GM12878 (cell line): Measurements from ENCODE around the gene CTNNA2. TPM values are rescaled to one million over a fixed set of nuclear protein-coding genes. Genes with fewer than 3 reads are reported as not detected.

Experiments
- ATAC-seq: fragments of 200-7000 bp; cut with Tn5 transposase; 3 replicates; pipeline ENCODE4 v1.9.1; 2020; ENCODE audit warnings: mild to moderate bottlenecking, moderate library complexity
- BruUV-seq: library from RNA; stranded (reverse); fragments of 400-500 nt; replicated peaks from 2 replicates; lab custom pipeline; 2021; lab: Mats Ljungman, UMichigan
- CTCF ChIA-PET: fragments of 300-600 bp; sonication (Branson Sonifier 250); formaldehyde crosslinking; extraction: SDS; loops from one replicate; lab custom pipeline; 2021; ENCODE audit warnings: inconsistent platforms; lab: Yijun Ruan, JAX
- POLR2A ChIA-PET: fragments of 350-600 bp; formaldehyde crosslinking; extraction: SDS; loops from one replicate; lab custom pipeline; 2021; ENCODE audit warnings: inconsistent platforms; lab: Charles Lee
- RAD21 ChIA-PET: fragments of 300-600 bp; sonication (Branson Sonifier 250); formaldehyde crosslinking; loops from one replicate; lab custom pipeline; 2023; ENCODE audit warnings: antibody characterized with exemption; ENCODE audit not compliant: unreplicated experiment; lab: Charles Lee
- SMC1A ChIA-PET: fragments of 300-600 bp; sonication (Branson Sonifier 250); formaldehyde crosslinking; loops from one replicate; lab custom pipeline; 2023; ENCODE audit not compliant: unreplicated experiment, uncharacterized antibody; lab: Charles Lee
- DNase-seq: peaks from one replicate; pipeline ENCODE4 v3.0.0-alpha.2; 2011; ENCODE audit warnings: low read depth, low spot score
- FAIRE-seq: peaks from 3 replicates; lab custom pipeline; 2011; peaks lifted over from hg19 to GRCh38; lab: Jason Lieb, UNC
- H2AFZ ChIP-seq: 2 replicates; pipeline ENCODE4 v1.6.0; 2011; ENCODE audit warnings: low read depth, low read length, control low read depth; ENCODE audit not compliant: control insufficient read depth
- H3K27ac ChIP-seq: 2 replicates; pipeline ENCODE4 v1.5.1; 2011; ENCODE audit warnings: control low read depth; ENCODE audit not compliant: control insufficient read depth, insufficient read depth
- H3K27me3 ChIP-seq, 2 experiments: replicated peaks in 1 of 2; 2 replicates each; pipeline versions ENCODE4 v1.6.0 to v1.6.1; 2011; ENCODE audit warnings: low read length in 1 of 2; ENCODE audit not compliant: control insufficient read depth in 2 of 2, insufficient read depth in 2 of 2
- H3K36me3 ChIP-seq, 2 experiments: 2 replicates each; pipeline ENCODE4 v1.5.1; 2011; ENCODE audit warnings: low read length in 1 of 2; ENCODE audit not compliant: control insufficient read depth in 2 of 2, insufficient read depth in 2 of 2
- H3K4me1 ChIP-seq: 2 replicates; pipeline ENCODE4 v1.6.1; 2011; ENCODE audit warnings: mild to moderate bottlenecking, low read length, moderate library complexity, mixed read lengths; ENCODE audit not compliant: control insufficient read depth, insufficient read depth
- H3K4me2 ChIP-seq: 2 replicates; pipeline ENCODE4 v1.6.0; 2011; ENCODE audit warnings: control low read depth; ENCODE audit not compliant: control insufficient read depth, insufficient read depth
- H3K4me3 ChIP-seq: fragments of 200-600 bp; sonication (generic); 2 replicates; pipeline ENCODE4 v1.5.1; 2016
- H3K79me2 ChIP-seq: 2 replicates; pipeline ENCODE4 v1.6.0; 2011; ENCODE audit warnings: low read length; ENCODE audit not compliant: control insufficient read depth, insufficient read depth
- H3K9ac ChIP-seq: 2 replicates; pipeline ENCODE4 v1.8.0; 2011; ENCODE audit warnings: low read length, control low read depth, mixed read lengths; ENCODE audit not compliant: control insufficient read depth, insufficient read depth
- H3K9me3 ChIP-seq: replicated peaks from 3 replicates; pipeline ENCODE4 v1.5.1; 2011; ENCODE audit warnings: mild to moderate bottlenecking, low read length; ENCODE audit not compliant: control insufficient read depth, insufficient read depth
- H4K20me1 ChIP-seq: 2 replicates; pipeline ENCODE4 v1.6.0; 2011; ENCODE audit not compliant: control insufficient read depth, insufficient read depth
- CHD2 ChIP-seq: IDR thresholded peaks from 2 replicates; pipeline ENCODE4 v1.6.1; 2011; ENCODE audit warnings: low read depth, low read length, improper control_type of control experiment, borderline replicate concordance
- HDAC2 ChIP-seq: fragments of 200-600 bp; sonication (generic); IDR thresholded peaks from 2 replicates; pipeline ENCODE4 v1.6.1; 2017
- IKZF2 ChIP-seq, 2 experiments: fragments of 450-650 bp; IDR thresholded peaks; 2 replicates each; pipeline ENCODE4 v1.6.1; 2017; ENCODE audit warnings: mild to moderate bottlenecking in 2 of 2, moderate library complexity in 2 of 2
- JUNB ChIP-seq: IDR thresholded peaks from 2 replicates; pipeline ENCODE4 v1.6.1; 2016; ENCODE audit warnings: antibody characterized with exemption, mild to moderate bottlenecking
- MYC ChIP-seq: IDR thresholded peaks from 2 replicates; pipeline ENCODE4 v1.6.1; 2011; ENCODE audit warnings: mild to moderate bottlenecking, low read length, moderate library complexity, inconsistent platforms; ENCODE audit not compliant: insufficient read depth, insufficient replicate concordance, insufficient read length, severe bottlenecking
- NFXL1 ChIP-seq: fragments of 450-650 bp; IDR thresholded peaks from 2 replicates; pipeline ENCODE4 v1.6.1; 2017; ENCODE audit warnings: antibody characterized with exemption, mild to moderate bottlenecking, borderline replicate concordance
- NFYA ChIP-seq: IDR thresholded peaks from 2 replicates; pipeline ENCODE4 v1.6.1; 2011; ENCODE audit warnings: low read depth, mild to moderate bottlenecking, low read length, improper control_type of control experiment, borderline replicate concordance
- RAD21 ChIP-seq: IDR thresholded peaks from 2 replicates; pipeline ENCODE4 v1.6.1; 2011; ENCODE audit warnings: mild to moderate bottlenecking, low read depth, low read length, moderate library complexity; ENCODE audit not compliant: insufficient read depth
- RBBP5 ChIP-seq: fragments of 200-600 bp; sonication (generic); conservative IDR thresholded peaks from 2 replicates; pipeline ENCODE4 v1.6.1; 2016
- SIX5 ChIP-seq: IDR thresholded peaks from 2 replicates; pipeline ENCODE4 v1.6.1; 2011; ENCODE audit warnings: mild to moderate bottlenecking, low read depth, low read length, moderate library complexity; ENCODE audit not compliant: severe bottlenecking
- TBL1XR1 ChIP-seq: IDR thresholded peaks from 2 replicates; pipeline ENCODE4 v1.6.1; 2012; ENCODE audit warnings: low read depth, low read length, improper control_type of control experiment
- ZNF207 ChIP-seq: fragments of 450-650 bp; IDR thresholded peaks from 2 replicates; pipeline ENCODE4 v1.6.1; 2014; ENCODE audit warnings: antibody characterized with exemption, mild to moderate bottlenecking, borderline replicate concordance
- WGBS: methylation state at CpG from one replicate; pipeline ENCODE4 v1.1.6; 2016; ENCODE audit warnings: low lambda C conversion rate; ENCODE audit not compliant: insufficient replicate concordance, insufficient coverage; ENCODE audit errors: missing lambda C conversion rate; 5-methylcytosine and 5-hydroxymethylcytosine counted together
- in situ Hi-C: fragments of 300-500 bp; cut with MboI; formaldehyde crosslinking; loops from 9 replicates; pipeline ENCODE4 v1.14.3; 2018; ENCODE audit warnings: mixed read lengths
- intact Hi-C: fragments of 100-400 bp; cut with micrococcal nuclease; formaldehyde crosslinking; loops from one replicate; pipeline ENCODE4 v1.14.2; 2022; ENCODE audit not compliant: unreplicated experiment
- polyA plus RNA-seq, 11 experiments: library from polyadenylated mRNA; depleted of rRNA in 4 of 11; unstranded in 6 of 11; stranded (reverse) in 5 of 11; fragments of >200 nt; fragmentation: Nextera tagmentation in 4 of 11; fragmentation: Illumina TruSeq in 1 of 11; extraction: Ambion mirVana in 4 of 11; extraction: Trizol in 1 of 11; gene quantifications; 1 replicate in 1 of 11; 2 replicates in 10 of 11; pipeline versions ENCODE4 v1.2.1 to v1.2.3, GENCODE V29; 2011 to 2016; ENCODE audit warnings: inconsistent platforms in 2 of 11, missing spikeins in 2 of 11, low read depth in 1 of 11
- total RNA-seq, 4 experiments: library from RNA; depleted of rRNA in 3 of 4; stranded (reverse); fragments of >200 nt in 3 of 4; fragmentation: Illumina TruSeq in 1 of 4; extraction: Trizol in 1 of 4; gene quantifications; 2 replicates each; pipeline versions ENCODE4 v1.2.1 to v1.2.3, GENCODE V29; 2013 to 2021
- TF ChIP-seq, protein P1 (sequence below): IDR thresholded peaks from 2 replicates; pipeline ENCODE4 v1.6.1; 2011; ENCODE audit warnings: low read depth, mild to moderate bottlenecking, low read length, moderate library complexity, borderline replicate concordance; ENCODE audit errors: extremely low read depth
- TF ChIP-seq, protein P2 (sequence below): fragments of 450-650 bp; formaldehyde crosslinking; IDR thresholded peaks from 2 replicates; pipeline ENCODE4 v1.4.0; 2022; ENCODE audit warnings: mild to moderate bottlenecking, moderate library complexity
- TF ChIP-seq, protein P3 (sequence below): fragments of 450-650 bp; IDR thresholded peaks from 2 replicates; pipeline ENCODE4 v1.6.1; 2018; ENCODE audit warnings: borderline replicate concordance, mild to moderate bottlenecking; ENCODE audit not compliant: partially characterized antibody
- TF ChIP-seq, protein P4 (sequence below): fragments of 450-650 bp; conservative IDR thresholded peaks from 2 replicates; pipeline ENCODE4 v1.6.1; 2017; ENCODE audit warnings: mild to moderate bottlenecking, moderate library complexity

The CTNNA2 gene
- total and polyA plus RNA-seq, 10 of the 15 experiments (the other 5 are each of a cell fraction or from before 2014, with no cell fraction given) = 2.4 to 36.2 (median 6.6) TPM

DNA sequence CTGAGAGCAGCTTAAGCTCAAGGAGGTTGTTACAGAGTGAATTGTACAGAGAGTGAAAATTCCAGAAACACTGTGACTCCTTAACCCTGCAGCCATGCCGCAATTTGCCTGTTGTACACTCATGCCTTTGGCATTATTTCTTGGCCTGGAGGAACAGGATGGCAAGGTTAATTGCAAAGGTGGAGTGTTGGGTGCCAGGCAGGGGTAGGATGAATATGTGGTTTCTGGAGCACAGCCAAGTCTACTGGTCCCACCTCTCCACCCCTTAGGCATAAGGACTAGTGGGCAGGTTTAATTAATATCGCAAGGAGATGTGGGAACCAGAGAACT is 541.5 kb downstream of the CTNNA2 start:
- ChIA-PET RAD21 (no interaction called here), CTCF (no interaction called here), SMC1A (no interaction called here), POLR2A (no interaction called here)
- ATAC-seq = no peak
- no peak for FAIRE-seq
- no peaks in the 10 kb centered on the region for H3K27me3 ChIP-seq
- WGBS = 27% methylated on average over 2 of the region's 2 CpGs
- H3K9me3 ChIP-seq = no peaks in the 10 kb centered on the region
- no peaks in the 10 kb centered on the region for H3K4me1 ChIP-seq
- H4K20me1 ChIP-seq = no peaks in the 10 kb centered on the region
- H3K36me3 ChIP-seq = no peaks in the 10 kb centered on the region
- H3K27ac ChIP-seq = no peak overlapping the region
- no peak for DNase-seq
- no peak overlapping the region for H3K4me2 ChIP-seq
- intact Hi-C loops = no loop called here
- TF ChIP-seq, protein P1, sequence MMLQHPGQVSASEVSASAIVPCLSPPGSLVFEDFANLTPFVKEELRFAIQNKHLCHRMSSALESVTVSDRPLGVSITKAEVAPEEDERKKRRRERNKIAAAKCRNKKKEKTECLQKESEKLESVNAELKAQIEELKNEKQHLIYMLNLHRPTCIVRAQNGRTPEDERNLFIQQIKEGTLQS = no peak
- TF ChIP-seq HDAC2 (no peak), CHD2 (no peak), TBL1XR1 (no peak), NFYA (no peak), JUNB (no peak), ZNF207 (no peak), NFXL1 (no peak), IKZF2 (IDR thresholded peaks at IDR 0.05) (no peak), MYC (no peak), RBBP5 (no peak), RAD21 (no peak), SIX5 (no peak)
- TF ChIP-seq, protein P2, sequence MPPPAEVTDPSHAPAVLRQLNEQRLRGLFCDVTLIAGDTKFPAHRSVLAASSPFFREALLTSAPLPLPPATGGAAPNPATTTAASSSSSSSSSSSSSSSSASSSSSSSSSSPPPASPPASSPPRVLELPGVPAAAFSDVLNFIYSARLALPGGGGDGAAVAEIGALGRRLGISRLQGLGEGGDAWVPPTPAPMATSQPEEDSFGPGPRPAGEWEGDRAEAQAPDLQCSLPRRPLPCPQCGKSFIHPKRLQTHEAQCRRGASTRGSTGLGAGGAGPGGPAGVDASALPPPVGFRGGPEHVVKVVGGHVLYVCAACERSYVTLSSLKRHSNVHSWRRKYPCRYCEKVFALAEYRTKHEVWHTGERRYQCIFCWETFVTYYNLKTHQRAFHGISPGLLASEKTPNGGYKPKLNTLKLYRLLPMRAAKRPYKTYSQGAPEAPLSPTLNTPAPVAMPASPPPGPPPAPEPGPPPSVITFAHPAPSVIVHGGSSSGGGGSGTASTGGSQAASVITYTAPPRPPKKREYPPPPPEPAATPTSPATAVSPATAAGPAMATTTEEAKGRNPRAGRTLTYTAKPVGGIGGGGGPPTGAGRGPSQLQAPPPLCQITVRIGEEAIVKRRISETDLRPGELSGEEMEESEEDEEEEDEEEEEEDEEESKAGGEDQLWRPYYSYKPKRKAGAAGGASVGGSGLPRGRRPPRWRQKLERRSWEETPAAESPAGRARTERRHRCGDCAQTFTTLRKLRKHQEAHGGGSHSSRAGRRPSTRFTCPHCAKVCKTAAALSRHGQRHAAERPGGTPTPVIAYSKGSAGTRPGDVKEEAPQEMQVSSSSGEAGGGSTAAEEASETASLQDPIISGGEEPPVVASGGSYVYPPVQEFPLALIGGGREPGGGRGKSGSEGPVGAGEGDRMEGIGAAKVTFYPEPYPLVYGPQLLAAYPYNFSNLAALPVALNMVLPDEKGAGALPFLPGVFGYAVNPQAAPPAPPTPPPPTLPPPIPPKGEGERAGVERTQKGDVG = no peak
- TF ChIP-seq, protein P3, sequence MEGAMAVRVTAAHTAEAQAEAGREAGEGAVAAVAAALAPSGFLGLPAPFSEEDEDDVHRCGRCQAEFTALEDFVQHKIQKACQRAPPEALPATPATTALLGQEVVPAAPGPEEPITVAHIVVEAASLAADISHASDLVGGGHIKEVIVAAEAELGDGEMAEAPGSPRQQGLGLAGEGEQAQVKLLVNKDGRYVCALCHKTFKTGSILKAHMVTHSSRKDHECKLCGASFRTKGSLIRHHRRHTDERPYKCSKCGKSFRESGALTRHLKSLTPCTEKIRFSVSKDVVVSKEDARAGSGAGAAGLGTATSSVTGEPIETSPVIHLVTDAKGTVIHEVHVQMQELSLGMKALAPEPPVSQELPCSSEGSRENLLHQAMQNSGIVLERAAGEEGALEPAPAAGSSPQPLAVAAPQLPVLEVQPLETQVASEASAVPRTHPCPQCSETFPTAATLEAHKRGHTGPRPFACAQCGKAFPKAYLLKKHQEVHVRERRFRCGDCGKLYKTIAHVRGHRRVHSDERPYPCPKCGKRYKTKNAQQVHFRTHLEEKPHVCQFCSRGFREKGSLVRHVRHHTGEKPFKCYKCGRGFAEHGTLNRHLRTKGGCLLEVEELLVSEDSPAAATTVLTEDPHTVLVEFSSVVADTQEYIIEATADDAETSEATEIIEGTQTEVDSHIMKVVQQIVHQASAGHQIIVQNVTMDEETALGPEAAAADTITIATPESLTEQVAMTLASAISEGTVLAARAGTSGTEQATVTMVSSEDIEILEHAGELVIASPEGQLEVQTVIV = no peak
- TF ChIP-seq, protein P4, sequence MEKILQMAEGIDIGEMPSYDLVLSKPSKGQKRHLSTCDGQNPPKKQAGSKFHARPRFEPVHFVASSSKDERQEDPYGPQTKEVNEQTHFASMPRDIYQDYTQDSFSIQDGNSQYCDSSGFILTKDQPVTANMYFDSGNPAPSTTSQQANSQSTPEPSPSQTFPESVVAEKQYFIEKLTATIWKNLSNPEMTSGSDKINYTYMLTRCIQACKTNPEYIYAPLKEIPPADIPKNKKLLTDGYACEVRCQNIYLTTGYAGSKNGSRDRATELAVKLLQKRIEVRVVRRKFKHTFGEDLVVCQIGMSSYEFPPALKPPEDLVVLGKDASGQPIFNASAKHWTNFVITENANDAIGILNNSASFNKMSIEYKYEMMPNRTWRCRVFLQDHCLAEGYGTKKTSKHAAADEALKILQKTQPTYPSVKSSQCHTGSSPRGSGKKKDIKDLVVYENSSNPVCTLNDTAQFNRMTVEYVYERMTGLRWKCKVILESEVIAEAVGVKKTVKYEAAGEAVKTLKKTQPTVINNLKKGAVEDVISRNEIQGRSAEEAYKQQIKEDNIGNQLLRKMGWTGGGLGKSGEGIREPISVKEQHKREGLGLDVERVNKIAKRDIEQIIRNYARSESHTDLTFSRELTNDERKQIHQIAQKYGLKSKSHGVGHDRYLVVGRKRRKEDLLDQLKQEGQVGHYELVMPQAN = no peak
- BruUV-seq = no TSS peak
- H2AFZ ChIP-seq = no peak overlapping the region
- H3K4me3 ChIP-seq = no peak overlapping the region
- H3K79me2 ChIP-seq = no peaks in the 10 kb centered on the region
- no peak overlapping the region for H3K9ac ChIP-seq
- in situ Hi-C loops = no loop called here
